Measurements from ENCODE around the gene DYNC1I1. TPM values are rescaled to one million over a fixed set of nuclear protein-coding genes. Genes with fewer than 3 reads are reported as not detected.

The DYNC1I1 gene
- total RNA-seq, 1 donor from 2014 or later: 2.2 TPM

- no peak for DNase-seq (ENCODE audit: extremely low read depth, low read depth, low spot score)
These were observed 241.5 kb downstream of the DYNC1I1 start for GRCh38 chr7:96013836-96014235.

- no peak for DNase-seq (ENCODE audit: extremely low read depth, low read depth, low spot score)
These were observed 242.3 kb downstream of the DYNC1I1 start for GRCh38 chr7:96014617-96015016.

- no peak for DNase-seq (ENCODE audit: extremely low read depth, low read depth, low spot score)
These were observed 243.8 kb downstream of the DYNC1I1 start for GRCh38 chr7:96016056-96016586.

GRCh38 chr7:96016735-96017134, 244.4 kb downstream of the DYNC1I1 start:
- DNase-seq (ENCODE audit: extremely low read depth, low read depth, low spot score): no peak

- no peak for DNase-seq (ENCODE audit: extremely low read depth, low read depth, low spot score)
These were observed 245.5 kb downstream of the DYNC1I1 start for GRCh38 chr7:96017877-96018276.

- DNase-seq (ENCODE audit: extremely low read depth, low read depth, low spot score): no peak
These were observed 249.2 kb downstream of the DYNC1I1 start for GRCh38 chr7:96021568-96021967.

- DNase-seq (ENCODE audit: extremely low read depth, low read depth, low spot score): no peak
These were observed 251.0 kb downstream of the DYNC1I1 start for GRCh38 chr7:96023387-96023786.

GRCh38 chr7:96026010-96026409, 253.7 kb downstream of the DYNC1I1 start:
- no peak for DNase-seq (ENCODE audit: extremely low read depth, low read depth, low spot score)

- DNase-seq (ENCODE audit: extremely low read depth, low read depth, low spot score): no peak
These were observed 254.3 kb downstream of the DYNC1I1 start for GRCh38 chr7:96026611-96027010.

- DNase-seq (ENCODE audit: extremely low read depth, low read depth, low spot score): no peak
These were observed 256.4 kb downstream of the DYNC1I1 start for GRCh38 chr7:96028729-96029128.

GRCh38 chr7:96033009-96033598, 260.8 kb downstream of the DYNC1I1 start:
- DNase-seq (ENCODE audit: extremely low read depth, low read depth, low spot score): no peak

GRCh38 chr7:96034940-96035727, 262.8 kb downstream of the DYNC1I1 start:
- no peak for DNase-seq (ENCODE audit: extremely low read depth, low read depth, low spot score)

GRCh38 chr7:96040250-96040772, 268.0 kb downstream of the DYNC1I1 start:
- no peak for DNase-seq (ENCODE audit: extremely low read depth, low read depth, low spot score)

- DNase-seq (ENCODE audit: extremely low read depth, low read depth, low spot score): no peak
These were observed 268.8 kb downstream of the DYNC1I1 start for GRCh38 chr7:96041171-96041570.

GRCh38 chr7:96045181-96045580, 272.8 kb downstream of the DYNC1I1 start:
- DNase-seq (ENCODE audit: extremely low read depth, low read depth, low spot score): no peak

- DNase-seq (ENCODE audit: extremely low read depth, low read depth, low spot score): no peak
These were observed 273.6 kb downstream of the DYNC1I1 start for GRCh38 chr7:96045919-96046318.

GRCh38 chr7:96052289-96052688, 279.9 kb downstream of the DYNC1I1 start:
- no peak for DNase-seq (ENCODE audit: extremely low read depth, low read depth, low spot score)

GRCh38 chr7:96052860-96053470, 280.6 kb downstream of the DYNC1I1 start:
- no peak for DNase-seq (ENCODE audit: extremely low read depth, low read depth, low spot score)

GRCh38 chr7:96055717-96056116, 283.4 kb downstream of the DYNC1I1 start:
- DNase-seq (ENCODE audit: extremely low read depth, low read depth, low spot score): no peak

GRCh38 chr7:96059075-96059474, 286.7 kb downstream of the DYNC1I1 start:
- no peak for DNase-seq (ENCODE audit: extremely low read depth, low read depth, low spot score)

GRCh38 chr7:96061009-96061408, 288.7 kb downstream of the DYNC1I1 start:
- no peak for DNase-seq (ENCODE audit: extremely low read depth, low read depth, low spot score)
